Fibroblast of skin of right quadriceps (primary cell): ENCODE data around the gene XPNPEP1.

Source experiments
- DNase-seq: peaks from one replicate; pipeline ENCODE4 v3.0.0-alpha.2; 2013

The XPNPEP1 gene

DNA sequence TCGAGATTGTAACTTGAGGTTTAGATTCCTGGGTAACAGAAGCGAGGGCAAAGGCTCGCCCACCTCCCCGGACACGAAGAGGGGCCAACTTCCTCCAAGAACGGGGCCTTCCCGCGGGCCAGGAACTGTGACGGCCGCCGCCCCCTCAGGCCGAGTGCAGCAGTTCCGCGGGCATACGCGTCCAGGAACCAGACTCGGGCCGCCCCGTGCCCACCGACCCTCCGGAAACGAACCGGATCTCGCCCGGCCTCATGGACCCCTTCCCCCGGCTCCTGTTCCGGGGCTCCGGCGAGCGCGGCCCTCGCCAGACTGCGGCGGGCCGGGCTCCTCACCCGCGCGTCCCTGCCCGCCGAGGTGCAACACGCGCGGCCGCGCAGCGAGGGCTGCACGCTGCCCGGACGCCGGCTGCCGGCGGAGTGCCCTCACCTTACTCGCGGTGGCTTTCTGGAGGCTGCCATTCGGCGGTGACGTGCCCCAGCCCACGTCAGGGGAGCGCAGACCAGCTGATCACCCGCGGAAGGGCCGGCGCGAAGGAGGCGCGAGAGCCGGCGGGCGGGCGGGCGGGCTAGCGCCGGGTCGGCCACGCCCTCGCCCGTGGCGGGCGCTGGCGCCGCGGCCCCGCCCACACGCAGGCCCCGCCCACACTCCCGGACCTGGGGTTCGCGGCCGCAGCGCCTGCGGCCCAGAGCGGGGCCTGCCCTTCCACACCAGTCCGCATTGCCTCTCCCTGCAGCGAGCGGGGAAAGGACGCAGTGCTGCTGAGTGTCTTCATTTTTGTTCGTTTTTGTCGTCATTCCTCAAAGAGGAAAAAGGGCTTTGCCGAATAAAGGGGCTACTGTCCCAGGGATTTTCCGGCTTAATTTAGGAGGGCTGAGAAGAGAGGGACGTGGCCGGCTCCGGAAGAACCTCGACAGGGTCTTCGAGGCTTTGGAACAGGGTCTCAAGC is at the start of gene XPNPEP1:
XPNPEP1 (minus strand) TSS at position 536 of the 946 bp plus-strand sequence; CDS start at position 458, 78 bp downstream.
- DNase-seq = peak; percentile 84

DNA sequence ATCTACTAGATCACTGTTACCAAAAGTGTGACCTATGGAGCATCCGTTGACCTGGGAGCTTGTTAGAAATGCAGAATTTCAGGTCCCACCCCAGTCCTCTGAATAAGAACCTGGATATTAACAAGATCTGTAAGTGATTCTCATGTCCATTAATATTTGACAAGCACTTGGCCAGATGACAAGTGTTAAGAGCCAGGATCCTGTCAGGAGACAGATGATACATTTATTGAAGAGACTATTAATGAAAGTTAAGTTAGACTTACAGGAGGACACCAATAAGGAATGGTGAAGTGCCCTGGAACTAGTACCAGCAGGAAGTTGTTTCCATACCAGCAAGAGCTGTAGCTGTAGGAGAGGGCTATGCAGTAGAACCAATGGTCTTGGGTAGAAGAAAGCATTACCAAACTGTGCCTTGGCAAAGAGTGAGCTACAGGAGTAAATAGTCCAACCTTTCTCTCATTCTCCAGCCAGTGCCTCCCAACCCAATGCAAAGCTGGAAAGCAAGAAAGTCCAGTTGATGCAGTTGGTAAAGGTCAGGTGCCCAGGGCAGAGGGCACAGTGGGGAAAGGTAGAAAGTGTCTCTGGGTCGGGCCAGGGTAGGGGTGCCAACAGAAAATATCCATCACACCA is 49.2 kb upstream of the XPNPEP1 start:
- no peak for DNase-seq

DNA sequence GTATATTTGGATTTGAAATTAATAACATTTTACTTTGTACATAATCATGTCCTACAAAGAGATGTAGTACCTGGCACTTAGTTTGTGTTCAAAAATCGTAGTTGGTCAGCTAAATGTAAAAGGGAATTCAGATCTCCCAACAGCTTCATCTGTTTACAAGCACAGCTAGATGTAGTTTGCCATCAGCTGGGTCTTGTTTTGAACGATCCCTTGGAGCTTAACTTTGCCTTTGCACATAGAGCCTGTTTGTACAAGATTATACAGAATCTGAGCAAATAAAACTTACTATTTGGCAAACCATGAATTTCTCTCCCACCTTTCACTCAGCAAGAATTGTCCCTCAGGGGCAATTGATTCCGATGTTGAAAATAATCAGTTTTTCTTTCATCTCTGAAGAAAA is 48.3 kb upstream of the XPNPEP1 start:
- no peak for DNase-seq

DNA sequence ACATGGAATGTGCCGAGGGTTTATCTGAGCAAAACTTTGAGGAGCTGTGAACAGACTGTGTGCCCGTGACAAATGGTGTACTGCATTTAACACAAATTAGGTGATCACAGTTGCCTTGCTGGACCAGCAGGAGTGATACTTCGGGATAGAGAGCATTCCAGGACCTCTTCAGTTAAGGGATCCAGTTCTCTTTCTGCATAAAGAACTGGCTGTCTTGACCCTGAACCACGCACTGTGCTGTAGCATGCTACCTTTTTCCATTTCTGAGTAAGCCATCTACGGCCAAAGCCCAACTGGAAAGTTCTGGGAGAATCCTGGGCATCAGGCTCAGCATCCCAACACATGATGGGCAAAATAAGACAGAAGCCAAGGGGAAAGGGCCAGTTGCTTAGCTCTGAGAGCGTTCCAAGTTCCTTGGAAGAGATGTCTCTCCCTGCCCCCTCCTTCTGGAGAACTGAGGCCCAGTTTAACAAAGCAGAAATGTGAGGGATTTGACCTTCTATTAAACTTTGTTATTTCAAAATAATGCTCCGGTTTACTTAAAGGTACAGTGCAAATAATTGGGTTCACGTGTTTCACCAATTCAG is 46.5 kb upstream of the XPNPEP1 start:
- DNase-seq = no peak

DNA sequence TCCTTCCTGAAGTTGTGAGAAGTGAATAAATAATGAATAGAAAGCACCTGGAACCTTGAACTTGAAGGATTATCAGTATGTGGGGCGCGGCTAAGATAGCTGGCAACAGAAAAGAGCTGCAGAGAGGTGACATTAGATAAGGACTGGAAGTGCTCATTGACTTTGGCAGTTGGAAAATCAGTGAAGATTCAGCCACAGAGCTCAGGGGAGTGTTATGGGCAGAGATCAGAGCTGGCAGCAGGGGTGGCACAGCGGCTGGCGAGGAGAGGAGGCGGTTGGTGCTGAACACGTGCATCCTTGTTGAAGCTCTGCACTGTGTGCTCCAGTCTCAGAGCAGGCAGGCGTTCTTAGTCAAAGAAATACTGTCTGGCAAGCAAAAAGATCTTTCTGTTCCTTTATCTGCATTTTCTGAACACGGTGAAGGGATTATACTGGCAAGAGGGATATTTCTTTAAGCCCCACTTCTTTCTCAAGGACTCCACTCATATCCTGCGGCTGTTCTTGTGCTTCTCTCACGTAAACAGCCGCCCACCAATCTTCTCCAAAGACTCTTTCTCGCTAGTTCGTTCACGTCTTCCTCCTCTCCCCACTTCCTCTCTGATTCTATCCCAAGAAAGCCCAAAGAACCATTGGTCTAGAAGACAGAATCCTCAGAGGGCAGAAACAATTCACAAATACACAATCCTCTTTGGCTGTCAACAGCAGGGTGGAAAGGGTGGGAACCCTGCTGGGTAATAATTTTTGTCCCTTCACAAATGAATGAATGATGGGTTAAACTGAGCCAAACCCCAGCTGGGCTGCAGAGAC is 45.8 kb upstream of the XPNPEP1 start:
- DNase-seq = no peak

DNA sequence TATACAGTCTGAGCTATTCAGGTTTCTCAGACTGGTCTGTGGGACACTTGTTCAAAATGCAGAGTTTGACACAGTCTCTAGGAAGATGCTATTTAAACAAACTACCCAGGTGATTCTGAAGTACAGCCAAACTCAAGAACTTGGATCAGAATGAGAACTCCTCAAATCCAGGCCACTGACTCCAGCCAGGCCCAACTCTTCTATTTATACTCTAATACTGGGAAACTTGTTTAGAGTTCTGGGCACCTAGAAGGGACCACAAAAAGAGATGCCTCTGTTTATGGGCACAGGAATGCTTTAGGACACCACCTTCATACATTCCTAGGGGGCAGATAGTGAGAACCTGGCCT is 44.4 kb upstream of the XPNPEP1 start:
- DNase-seq = no peak

DNA sequence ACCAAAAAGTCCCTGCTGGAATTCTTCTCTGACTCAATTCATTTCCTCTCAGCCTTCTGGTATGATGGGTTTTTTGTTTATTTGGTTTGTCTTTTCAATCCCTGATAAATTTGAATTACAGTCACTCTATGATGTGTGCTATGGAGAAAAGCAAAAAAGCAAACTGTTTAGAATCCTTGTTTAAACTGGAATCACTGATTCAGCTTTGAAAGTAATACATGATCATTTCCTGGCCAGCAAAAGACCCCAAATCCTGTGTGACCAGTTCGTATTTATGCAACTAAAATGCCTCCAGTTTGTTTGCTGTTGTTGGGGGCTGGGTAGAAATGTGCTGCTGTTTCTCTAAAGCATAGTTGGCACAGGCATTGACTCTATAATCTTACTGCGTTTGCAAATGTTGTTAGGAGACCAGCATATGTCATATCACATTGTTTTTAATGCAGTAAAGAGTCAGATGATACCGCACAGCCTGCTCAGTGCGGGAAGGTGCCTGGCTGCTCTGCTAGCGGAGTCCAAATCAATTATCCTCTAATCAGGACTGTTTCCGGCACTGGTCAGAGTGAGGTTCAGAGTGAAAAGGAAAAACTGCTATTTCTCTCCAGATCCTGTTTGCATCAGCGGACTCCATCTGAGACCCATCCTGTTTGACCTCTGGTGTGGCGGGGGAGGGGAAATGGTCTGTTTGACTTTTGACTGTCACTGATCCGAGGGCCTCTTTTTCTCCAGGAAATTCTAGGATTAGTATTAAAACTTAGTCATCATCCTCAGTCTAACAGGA is 43.8 kb upstream of the XPNPEP1 start:
- peak; percentile 74 for DNase-seq

DNA sequence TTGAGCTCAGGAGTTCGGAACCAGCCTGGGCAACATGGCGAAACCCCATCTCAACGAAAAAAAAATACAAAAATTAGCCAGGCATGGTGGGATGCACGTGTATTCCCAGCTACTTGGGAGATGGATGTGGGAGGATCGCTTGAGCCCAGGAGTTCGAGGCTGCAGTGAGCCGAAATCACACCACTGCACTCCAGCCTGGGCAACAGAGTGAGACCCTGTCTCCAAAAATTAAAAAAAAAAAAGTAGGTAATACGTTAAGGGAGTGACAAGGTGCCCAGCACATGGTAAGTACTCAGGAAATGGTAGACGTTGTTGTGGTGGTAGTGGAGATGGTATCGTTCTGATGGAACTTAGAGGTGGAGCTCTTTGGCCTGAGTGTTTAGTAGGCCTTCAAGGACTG is 41.0 kb upstream of the XPNPEP1 start:
- no peak for DNase-seq

DNA sequence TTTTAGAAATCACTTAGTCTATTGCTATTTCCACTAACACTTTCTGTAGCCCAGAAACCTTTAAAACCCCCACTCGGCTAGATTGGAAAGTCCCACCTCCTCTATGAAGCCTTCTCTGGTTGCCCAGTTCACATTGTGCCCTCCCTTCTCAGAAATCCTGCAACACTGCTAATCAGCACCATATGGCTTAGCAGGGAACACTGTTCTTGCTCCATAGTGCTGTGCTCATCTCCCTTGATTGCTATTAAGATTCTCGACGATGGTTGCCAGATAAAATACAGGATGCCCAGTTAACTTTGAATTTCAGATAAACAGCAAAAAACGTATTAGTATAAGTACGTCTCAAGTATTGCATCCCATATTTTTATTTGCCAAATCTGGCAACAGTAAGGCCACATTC is 40.1 kb upstream of the XPNPEP1 start:
- peak; percentile 70 for DNase-seq

DNA sequence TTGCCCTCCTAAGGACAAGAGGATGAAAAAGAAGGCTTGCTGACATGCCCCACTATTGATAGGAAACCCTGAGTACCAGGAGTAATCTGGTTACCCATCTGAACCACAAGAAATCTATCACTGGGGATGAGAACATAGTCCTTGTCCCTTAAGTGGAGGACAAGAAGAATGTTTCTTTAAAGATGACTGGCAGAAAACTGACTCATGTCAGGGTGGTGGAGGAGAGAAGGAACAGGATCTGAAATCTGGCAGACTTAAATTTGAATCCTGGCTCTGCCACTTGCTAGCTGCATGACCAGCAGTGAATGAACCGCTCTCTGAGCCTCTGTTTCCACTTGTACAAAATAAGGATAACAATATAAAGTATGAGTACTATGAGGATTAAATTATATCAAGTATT is 38.9 kb upstream of the XPNPEP1 start:
- no peak for DNase-seq

DNA sequence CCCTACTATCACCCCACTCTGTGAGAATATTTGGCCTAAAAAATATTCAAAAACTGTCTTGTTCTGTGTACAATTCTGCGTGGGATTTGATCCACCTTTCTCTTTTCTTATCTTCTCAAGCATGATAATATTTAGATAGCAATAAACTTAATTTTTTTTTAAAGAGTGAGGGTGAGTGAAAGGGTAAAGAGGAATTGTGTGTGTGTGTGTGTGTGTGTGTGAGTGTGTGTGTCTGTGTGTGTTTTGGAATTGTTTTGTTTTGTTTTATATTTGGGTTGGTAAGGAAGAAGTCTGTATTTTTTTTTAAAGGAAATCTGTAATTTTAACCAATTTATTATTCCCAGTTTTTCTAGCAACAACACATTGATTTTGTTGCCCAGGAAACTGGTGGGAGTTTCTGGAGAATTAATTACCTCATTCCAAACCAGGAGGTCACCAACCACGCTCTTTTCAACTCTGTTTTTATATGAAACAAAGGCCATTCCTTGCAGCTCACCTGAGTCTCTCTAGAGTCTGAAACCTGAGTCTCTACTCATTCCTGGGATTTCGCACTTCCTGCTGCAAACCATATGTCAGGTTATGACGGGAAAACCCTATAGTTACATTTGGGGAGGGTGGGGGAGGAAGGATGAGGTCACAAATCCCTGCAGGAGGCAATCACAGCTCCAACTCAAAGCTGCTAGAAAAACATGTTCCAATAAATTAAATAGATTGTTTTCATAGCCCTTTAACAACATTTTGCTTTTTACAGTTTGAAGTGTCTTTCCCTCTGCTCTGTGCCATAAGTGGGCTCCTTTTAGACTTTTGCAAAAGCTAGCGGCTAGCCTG is 38.1 kb upstream of the XPNPEP1 start:
- DNase-seq = peak; percentile 74

DNA sequence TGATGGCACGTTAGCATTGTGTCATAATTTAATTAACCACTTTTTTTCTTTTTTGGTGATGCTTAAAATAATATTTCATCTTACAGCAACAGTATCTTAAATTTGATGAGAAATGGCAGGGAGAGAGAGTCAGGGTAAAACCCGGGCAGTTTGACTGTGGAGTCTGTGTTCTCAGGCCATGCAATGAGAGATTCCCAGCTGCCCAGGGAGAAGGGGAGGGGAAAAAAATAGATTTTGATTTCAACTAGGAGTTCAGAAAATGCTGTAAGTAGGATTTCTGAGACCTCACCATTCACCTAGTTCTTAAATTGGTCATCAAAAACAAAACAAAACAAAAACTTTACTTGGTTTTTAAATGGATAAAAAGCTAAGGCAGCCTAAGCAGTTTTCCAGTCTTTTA is 37.4 kb upstream of the XPNPEP1 start:
- DNase-seq = no peak

DNA sequence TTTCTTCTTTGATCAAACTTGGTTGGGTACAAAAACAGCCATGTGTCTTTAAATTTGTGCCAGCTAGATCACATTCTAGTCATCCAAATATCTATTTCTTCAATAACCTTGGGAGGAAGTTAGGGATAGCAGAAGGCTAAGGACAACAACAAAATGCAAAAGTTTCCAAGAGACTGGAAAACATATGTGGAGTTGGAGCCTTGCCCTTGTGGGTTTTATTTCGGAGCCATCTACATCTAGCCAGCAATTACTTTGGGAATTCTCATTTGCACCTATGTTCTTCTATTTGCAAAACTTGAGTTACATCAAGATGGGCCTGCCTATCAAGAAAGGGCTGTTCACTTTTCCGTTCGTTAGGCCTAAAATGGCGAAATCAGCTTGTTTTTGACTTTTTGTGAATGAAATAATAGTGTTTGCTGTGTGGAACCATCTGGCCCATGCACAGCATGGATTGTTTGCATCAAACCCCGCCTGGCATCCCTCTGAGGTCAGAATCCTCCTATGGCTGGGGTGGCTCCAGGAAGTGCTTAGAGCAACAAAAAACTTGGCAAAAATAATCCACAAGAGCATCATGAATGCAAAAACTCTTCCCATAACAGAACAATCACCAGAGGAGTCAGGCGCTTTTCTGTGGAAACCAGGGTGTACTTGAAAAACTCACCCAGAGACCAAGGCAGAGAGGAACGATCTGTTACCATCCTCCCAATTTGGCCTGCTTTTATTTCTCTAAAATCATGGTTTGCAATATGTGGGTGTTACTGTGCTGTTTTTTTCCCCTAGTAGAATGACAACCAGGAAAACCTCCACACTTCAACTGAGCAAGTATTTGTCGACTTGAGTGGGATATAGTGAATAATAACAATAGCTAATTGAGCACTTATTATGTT is 36.2 kb upstream of the XPNPEP1 start:
- DNase-seq = no peak

DNA sequence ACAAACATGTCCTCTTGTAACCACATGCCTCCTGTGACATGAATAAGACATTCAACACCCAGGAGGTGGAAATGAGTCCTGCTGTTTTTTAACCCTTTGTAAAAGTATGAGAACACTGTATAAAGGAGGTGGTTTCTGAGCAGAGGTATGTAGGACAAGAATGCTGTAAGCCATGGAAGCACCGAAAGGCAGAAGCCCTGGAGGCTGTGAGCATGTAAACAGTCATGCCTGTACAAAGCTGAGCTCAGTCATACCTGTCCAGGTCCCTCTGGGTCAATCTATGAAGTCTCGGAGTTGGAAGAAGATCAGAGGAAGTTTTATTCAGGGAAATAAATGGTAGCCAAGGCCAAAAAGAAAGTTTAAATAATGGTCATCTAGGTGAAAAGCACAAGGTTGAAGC is 34.7 kb upstream of the XPNPEP1 start:
- no peak for DNase-seq

DNA sequence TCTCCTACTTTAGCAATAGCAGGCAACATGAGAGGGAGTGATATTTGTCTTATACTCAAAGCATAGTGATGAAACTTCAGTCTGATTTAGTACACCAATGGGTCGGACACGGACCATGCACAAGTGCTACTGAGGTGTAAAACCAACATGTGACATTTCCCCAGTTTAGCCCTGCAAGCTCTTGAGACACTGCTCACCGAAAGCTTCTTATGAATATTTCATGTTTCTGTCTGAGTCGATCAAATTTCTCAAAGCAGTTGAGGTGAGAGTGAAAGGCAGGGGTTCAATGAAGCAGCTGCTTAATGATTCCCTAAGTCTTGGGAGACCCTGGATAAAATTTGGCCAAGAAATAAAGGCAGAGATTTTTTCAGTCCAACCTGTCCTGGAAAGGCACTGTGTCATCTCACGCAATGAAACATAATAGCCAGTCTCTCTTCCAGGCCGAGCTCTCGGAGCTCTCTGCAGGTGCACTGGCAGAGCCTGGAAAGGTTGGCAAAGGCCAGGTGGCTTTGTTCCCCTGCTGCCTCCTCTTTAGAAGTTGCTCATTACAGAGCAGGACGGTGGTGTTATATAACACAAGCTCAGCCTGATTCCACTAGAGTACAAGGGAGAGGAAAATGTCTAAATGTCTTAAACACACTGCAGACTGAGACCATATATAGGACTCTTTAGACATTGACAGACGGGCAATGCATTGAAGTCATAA is 33.9 kb upstream of the XPNPEP1 start:
- no peak for DNase-seq

DNA sequence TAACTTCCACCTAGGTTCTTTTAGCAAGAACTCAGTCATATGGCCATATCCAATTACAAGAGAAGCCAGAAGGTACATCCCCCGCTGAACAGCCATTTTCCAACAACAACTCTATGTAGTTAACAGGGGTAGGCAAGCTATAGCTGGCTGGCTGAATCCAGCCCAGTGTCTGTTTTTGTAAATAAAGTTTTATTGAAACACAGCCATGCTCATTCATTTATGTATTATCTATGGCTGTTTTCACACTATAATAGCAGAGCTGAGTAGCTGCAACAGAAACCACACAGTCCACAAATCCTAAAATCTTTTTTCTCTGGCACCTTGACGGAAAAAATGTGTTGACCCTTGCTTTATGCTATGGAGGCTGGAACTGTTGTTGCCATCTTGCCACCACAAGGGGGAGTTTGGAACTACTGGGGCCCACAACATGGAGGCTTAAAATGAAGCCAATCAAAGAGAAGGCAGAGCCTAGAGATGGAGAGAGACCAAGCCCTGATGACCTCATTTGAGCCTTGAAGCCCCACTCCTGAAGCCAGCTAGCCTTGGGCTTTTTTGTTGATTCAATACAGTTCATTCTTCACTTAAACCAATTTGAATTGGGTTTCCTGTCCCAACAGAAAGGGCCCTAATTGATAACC is 33.3 kb upstream of the XPNPEP1 start:
- peak; percentile 56 for DNase-seq

DNA sequence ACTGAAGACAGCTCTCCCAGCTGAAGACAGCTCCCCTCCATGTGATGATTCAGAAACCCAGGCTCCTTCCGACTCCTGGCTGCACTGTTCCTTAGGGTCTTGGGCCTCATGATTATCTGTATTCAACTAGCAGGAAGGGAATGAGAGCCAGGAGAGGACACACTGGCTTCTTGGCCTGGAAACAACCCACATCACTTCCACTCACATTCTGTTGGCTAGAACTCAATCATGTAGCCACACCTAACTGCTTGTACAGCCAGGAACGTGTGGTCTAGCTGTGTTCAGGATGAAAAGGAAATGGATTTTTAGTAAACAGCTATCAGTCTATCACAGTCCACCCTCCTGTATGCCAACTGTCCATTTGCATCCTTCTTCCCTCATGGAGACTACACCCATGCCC is 30.5 kb upstream of the XPNPEP1 start:
- no peak for DNase-seq

DNA sequence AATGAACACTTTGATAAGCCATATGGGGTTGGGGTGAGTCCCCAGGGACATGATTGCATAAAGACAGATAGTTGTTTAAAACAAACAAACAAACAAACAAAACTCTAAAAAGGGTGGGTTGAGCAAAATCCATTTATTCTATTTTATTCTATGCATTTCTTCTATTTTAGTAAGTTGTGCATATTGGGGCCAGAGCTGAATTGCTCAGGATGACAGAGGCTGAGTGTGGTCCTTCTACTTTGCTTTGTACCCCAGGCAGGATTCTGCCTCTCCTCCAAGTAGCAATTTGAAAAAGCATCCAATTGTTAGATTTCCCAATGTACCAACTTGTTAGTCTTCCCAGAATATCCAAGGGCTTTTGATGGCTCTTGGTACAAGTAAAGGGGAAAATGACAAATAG is 29.2 kb upstream of the XPNPEP1 start:
- no peak for DNase-seq
